Left renal cortex interstitium (tissue), 4 donors: Measurements from ENCODE around the gene CPLANE2. TPM values are rescaled to one million over a fixed set of nuclear protein-coding genes. Genes with fewer than 3 reads are reported as not detected.

Source experiments
- DNase-seq, 4 donors: peaks; one replicate each; pipeline ENCODE4 v3.0.0-alpha.2; 2013; ENCODE audit warnings: low read depth in 4 of 4, low spot score in 2 of 4, missing footprints in 1 of 4
- polyA plus RNA-seq, 4 donors: library from polyadenylated mRNA; unstranded; fragments of 120-200 nt; gene quantifications; one replicate each; pipeline ENCODE4 v1.2.1, GENCODE V29; 2013; ENCODE audit not compliant: insufficient read length in 4 of 4

Gene CPLANE2
- polyA plus RNA-seq, 4 donors: 4.7 to 7.2 (median 6.6) TPM

DNA sequence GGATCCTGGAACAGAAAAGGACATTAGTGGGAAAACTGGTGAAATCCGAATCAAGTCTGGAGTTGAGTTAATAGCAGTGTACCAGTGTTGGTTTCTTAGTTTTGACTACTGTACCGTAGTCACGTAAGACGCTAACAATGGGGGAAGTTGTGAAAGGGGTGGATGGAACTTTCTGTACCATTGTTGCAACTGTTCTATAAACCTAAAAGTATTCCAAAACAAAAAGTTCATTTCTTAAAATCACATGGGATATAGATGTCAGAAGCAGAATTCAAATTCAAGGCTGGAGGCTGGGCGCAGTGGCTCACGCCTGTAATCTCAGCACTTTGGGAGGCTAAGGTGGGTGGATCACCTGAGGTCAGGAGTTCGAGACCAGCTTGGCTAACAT lies 41.5 kb downstream of the CPLANE2 start:
- no peak for DNase-seq

GRCh38 chr1:16191916-16192546 lies 45.0 kb downstream of the CPLANE2 start:
- DNase-seq: no peak

DNA sequence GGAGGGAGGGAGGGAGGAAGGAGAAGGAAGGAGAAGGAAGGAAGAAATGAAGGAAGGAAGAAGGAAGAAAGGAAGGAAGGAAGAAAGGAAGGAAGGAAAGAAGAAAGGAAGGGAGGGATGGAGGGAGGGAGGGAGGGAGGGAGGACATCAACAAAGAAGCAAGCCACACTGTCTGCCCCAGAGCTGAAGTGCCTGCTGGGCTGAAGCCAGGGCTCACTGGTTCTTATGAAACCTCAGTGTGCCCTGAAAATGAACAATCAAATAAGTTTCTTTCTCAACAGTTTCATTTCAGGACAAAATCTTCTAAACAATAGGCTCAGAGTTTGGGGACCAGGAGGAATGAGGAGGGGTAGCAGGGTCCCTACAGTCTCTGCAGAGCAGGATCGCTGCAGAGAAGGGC lies 45.7 kb downstream of the CPLANE2 start:
- no peak for DNase-seq

GRCh38 chr1:16189921-16190621 lies 46.9 kb downstream of the CPLANE2 start:
- no peak for DNase-seq

DNA sequence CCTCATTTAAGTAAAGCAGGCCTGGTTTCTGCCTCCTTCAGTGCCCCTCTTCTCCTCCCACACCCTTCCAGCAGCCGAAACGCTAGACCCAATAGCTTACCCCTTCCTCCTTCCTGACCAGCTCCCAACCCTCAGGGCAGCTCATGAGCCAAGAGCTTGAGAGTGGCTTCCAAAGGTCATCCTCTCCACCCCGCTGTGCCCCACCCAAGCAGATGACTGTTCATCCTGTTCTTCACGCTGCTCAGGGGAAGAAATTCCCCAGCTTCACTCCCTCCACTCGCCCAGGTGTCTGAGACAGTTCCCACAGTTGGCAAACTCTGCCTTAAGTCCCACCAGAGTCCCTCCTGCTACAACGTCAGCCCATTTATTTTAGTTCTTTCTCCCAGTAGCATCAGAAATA lies 48.0 kb downstream of the CPLANE2 start:
- no peak for DNase-seq

DNA sequence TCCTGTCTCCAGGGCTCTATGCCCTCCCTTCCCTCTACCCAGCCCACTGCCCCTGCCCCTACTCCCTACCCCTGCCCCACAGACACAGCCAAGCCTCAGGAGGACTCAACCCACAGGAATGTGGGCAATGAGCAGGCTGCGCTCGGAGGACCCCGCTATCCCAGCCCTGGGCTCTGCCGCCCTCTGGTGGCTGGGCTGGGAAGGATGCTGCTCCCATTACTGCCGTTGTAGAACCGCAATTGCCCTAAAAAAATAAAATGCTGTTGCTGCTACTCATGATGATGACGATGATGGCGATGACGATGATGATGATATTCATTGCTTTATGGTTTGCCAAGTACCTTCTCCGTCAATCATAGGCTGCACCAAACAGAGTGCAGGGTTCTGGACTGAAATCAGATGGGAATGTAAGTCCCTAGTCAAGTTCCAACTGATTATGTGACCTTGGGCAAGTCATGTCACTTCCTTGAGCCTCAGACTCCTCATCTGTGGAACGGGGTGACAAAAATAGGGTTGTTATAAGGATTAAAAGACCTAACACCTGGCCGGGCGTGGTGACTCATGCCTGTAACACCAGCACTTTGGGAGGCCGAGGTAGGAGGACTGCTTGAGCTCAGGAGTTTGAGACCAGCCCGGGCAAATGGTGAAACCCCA lies 49.1 kb downstream of the CPLANE2 start:
- DNase-seq: no peak

DNA sequence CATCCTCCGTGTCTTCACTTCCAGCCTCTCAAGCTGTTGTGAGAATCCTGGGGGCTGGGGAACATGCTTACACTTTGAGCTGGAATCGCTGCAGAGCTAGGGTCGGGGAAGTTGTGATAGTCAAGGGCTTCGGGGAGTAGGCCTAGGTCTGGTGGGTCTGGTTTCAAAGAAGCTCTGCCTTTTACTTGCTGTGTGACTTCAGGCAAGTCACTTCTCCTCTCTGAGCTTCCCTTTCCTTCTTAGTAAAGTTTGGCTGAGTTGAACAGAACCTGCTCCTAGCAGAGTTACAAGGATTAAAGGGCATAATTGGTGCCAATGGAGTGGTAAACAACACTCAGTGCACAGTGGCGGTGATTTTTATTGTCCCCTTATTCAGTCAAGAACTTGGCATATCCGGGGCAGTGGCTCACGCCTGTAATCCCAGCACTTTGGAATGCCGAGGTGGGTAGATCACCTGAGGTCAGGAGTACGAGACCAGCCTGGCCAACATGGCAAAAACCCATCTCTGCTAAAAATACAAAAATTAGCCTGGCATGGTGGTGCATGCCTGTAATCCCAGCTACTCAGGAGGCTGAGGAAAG lies 50.2 kb downstream of the CPLANE2 start:
- no peak for DNase-seq

- DNase-seq: no peak
Observed at GRCh38 chr1:16184557-16185303, 52.3 kb downstream of the CPLANE2 start.

GRCh38 chr1:16183765-16184556 lies 53.0 kb downstream of the CPLANE2 start:
- no peak for DNase-seq

DNA sequence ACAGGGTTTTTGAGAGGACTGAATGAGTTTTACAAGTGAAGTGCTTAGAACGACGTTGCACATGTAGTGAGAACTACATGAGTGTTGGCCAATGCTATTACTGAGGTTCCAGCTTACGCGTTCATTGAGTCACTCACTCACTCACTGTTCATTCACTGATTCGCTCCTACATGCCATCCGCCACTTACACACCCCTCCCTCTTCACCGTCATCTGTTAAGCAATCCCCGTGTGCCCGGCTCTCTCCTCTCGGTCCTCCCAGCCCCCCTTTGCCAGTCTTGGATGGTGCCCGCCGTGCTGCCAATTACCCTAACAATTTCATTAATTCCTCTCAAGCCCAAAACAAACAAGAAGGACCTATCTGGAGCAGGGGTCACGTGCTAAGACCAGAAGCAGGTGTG lies 53.8 kb downstream of the CPLANE2 start:
- no peak for DNase-seq

GRCh38 chr1:16181887-16182719 lies 54.9 kb downstream of the CPLANE2 start:
- DNase-seq: peak in 2 of 4 donors; percentile 74 to 76

Other genes with a start within 250 kb of the CPLANE2 start
- gene SRARP, start 232.9 kb downstream of the CPLANE2 start, polyA plus RNA-seq: under 1 TPM; 0.07 to 0.29 (median 0.16) TPM
- gene HSPB7, start 219.1 kb downstream of the CPLANE2 start, polyA plus RNA-seq: 1 to 10 TPM; 3.4 to 6.0 (median 4.7) TPM
- gene CLCNKA, start 215.1 kb downstream of the CPLANE2 start, polyA plus RNA-seq: 10 to 100 TPM; 13.8 to 24.5 (median 18.1) TPM
- gene CLCNKB, start 193.4 kb downstream of the CPLANE2 start, polyA plus RNA-seq: 10 to 100 TPM; 37.3 to 73.1 (median 60.9) TPM
- 1 to 10 TPM; 1.0 to 2.7 (median 2.0) TPM for gene FAM131C, start 163.5 kb downstream of the CPLANE2 start, polyA plus RNA-seq
- 10 to 100 TPM; 12.9 to 25.0 (median 20.1) TPM for gene EPHA2, start 81.1 kb downstream of the CPLANE2 start, polyA plus RNA-seq
- 10 to 100 TPM; 16.7 to 28.3 (median 23.0) TPM for gene ARHGEF19, start 24.5 kb downstream of the CPLANE2 start, polyA plus RNA-seq
- gene FBXO42, start 115.3 kb upstream of the CPLANE2 start, polyA plus RNA-seq: 10 to 100 TPM; 18.3 to 24.0 (median 21.4) TPM
- 100 to 1,000 TPM in 3 of 4 donors, 10 to 100 TPM in 1; 93.7 to 133 (median 110) TPM for gene SZRD1, start 130.1 kb upstream of the CPLANE2 start, polyA plus RNA-seq
- under 1 TPM in 2 of 4 donors, not detected in 2; 0.21 to 0.25 TPM for gene SPATA21, start 200.2 kb upstream of the CPLANE2 start, polyA plus RNA-seq
- gene NECAP2, start 203.5 kb upstream of the CPLANE2 start, polyA plus RNA-seq: 10 to 100 TPM; 66.7 to 69.8 (median 68.1) TPM